Fibroblast of villous mesenchyme (primary cell): Measurements from ENCODE around the gene MED13L. TPM values are rescaled to one million over a fixed set of nuclear protein-coding genes. Genes with fewer than 3 reads are reported as not detected.

Experiments used
- DNase-seq: peaks from one replicate; pipeline ENCODE4 v3.0.0-alpha.2; 2010; ENCODE audit warnings: low read depth
- H3K4me3 ChIP-seq: 2 replicates; pipeline ENCODE4 v1.5.1; 2011; ENCODE audit warnings: low read depth, mild to moderate bottlenecking, low read length
- total RNA-seq: library from RNA; depleted of rRNA; stranded (reverse); fragments of >200 nt; gene quantifications from 2 replicates; pipeline ENCODE4 v1.2.3, GENCODE V29; 2012
- TF ChIP-seq, protein P1 (sequence below): IDR thresholded peaks from 2 replicates; pipeline ENCODE4 v1.5.1; 2012; ENCODE audit warnings: low read depth, mild to moderate bottlenecking, low read length; ENCODE audit not compliant: insufficient read depth

The MED13L gene
- total RNA-seq, 1 donor = 189 TPM

DNA sequence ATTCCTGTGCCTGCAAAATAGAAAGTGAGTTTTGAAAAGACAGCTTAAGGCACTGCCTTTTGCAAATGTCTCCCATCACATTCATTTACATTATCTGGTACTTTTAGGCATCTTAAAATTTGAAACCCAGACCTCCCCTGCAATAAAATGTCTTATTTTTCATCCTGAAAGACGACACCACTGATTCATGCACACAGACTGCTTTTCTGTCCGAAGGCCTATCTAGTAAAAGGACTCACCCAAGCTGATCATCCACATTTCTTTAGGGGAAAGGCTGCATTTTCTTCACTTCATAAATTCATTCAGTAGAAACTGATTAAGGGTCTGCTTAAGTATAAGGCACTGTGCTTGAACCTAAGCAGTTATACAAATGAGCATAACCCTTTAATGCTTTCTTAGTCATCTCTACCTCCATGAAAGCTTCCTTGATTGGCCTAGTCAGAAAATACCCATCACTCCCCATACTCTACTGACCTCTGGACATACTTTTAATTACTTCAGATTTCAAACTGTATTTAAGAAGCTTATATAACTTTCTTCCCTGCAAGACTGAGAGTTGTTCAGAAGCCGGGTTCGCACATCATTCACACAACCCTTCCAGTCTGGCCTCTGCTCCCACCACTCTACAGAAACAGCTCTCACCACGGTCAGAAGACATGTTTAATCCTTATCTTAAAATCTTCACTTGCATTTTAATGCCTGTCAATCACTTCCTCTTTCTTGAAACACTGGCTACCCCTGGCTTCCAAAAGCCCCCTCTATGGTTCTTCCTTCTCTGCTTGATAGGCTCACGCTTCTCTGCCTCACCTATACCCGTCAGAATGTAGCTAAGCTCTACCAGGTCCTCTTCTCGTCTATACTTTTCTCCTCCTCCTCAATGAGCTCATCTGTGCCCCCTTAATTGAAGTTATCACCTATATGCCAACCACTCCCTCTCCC, 288.6 kb downstream of the MED13L start:
- DNase-seq = no peak
- no peak overlapping the region for H3K4me3 ChIP-seq
- TF ChIP-seq, protein P1, sequence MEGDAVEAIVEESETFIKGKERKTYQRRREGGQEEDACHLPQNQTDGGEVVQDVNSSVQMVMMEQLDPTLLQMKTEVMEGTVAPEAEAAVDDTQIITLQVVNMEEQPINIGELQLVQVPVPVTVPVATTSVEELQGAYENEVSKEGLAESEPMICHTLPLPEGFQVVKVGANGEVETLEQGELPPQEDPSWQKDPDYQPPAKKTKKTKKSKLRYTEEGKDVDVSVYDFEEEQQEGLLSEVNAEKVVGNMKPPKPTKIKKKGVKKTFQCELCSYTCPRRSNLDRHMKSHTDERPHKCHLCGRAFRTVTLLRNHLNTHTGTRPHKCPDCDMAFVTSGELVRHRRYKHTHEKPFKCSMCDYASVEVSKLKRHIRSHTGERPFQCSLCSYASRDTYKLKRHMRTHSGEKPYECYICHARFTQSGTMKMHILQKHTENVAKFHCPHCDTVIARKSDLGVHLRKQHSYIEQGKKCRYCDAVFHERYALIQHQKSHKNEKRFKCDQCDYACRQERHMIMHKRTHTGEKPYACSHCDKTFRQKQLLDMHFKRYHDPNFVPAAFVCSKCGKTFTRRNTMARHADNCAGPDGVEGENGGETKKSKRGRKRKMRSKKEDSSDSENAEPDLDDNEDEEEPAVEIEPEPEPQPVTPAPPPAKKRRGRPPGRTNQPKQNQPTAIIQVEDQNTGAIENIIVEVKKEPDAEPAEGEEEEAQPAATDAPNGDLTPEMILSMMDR = no peak

DNA sequence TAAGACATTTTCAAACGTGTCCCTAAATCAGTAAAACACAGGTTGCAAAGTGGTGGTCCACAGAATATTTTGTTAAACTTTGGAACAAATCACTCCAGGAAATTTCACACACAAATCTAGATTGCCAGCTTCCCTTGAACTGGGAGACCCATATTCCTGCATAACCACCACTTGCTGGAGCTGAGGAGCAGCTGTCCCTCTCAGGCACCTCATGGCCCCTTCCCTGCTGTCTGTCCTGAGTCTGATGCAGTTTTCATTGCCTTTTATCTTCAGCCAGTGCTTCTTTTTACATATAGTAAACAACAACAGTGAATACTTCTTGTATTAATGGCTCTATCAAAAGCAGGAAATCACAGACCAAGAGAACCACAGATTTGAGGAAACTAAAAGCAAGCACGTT, 289.3 kb downstream of the MED13L start:
- no peak overlapping the region for H3K4me3 ChIP-seq
- TF ChIP-seq, protein P1 = no peak
- no peak for DNase-seq

DNA sequence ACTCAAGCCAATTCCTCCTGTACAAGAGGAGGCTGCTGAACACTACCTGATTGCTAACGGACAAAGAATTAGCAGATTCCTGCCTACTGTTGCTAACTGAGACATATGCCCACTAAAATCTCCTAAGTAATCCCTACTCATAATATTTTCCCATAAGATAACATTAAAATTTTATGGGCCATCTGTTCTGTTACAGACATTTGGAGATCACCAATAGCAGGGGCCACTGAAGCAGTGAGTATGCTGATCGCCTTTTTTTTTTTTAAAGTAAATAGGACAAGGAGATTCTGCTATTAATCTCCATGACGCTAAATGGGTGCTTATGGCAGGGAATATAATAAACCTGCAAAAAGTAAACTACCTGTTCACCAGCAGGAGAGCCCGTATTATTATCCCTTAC, 292.9 kb downstream of the MED13L start:
- H3K4me3 ChIP-seq = no peak overlapping the region
- TF ChIP-seq, protein P1 = no peak
- peak; percentile 60 for DNase-seq

DNA sequence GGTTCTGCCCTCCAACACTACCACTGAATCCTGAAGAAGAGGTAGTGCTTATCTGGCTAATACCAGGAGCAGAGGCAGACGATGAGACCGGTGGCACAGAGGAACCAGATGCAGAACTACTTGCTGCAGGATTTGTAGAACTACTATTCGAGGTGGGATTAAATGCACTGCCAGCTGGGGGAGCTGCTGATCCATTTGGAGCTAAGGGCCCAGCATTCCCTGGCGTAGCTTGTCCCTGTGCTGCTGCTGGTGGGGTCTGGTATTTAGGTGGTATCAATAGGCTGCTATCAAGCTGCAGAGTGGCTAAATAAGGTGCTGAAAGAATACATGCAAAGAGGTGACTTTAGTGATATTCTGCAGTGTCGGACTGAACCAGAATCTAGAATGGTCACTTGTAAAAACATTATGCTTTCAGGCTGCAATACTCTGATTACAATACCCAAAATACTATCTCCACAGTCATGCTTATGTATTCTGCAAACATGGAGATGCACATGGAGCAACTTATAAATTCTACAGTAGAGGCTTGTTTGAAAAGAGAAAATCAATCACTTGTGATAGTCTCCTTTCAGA, 294.2 kb downstream of the MED13L start:
- TF ChIP-seq, protein P1 = peak; percentile 41
- no peak overlapping the region for H3K4me3 ChIP-seq
- DNase-seq = no peak

DNA sequence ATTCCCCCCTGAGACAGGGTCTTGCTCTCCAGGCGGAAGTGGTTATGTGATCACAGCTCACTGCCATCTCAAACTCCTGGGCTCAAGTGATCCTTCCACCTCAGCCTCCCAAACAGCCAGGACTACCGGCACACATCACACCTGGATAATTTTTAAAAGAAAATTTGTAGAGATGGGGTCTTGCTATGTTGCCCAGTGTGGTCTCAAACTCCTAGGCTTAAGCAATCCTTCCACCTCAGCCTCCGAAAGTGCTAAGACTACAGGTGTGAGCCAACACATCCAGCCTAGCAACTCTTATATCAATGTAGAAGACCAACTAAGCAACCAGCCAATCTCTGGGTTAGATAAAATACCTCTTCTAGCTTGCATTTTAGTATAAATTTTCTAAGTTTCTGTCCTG, 297.2 kb downstream of the MED13L start:
- H3K4me3 ChIP-seq = no peak overlapping the region

DNA sequence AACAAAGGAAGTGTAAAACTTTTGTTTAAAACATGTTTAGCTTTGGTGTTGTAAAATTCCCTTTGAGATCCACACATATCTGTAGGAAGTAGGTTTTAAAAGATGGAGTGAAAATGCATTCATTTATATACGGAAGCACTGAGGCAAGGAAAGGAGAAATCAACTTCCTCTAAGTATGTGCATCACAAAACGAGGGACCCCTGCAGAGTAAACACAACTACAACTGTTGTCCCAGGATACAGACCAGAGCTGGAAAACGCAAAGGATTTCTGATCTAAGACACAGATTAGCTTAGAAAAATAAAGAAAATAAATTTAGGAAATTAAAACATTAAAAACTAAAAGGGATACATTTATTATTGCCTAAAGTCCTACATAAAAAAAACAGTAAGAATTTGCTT, 297.6 kb downstream of the MED13L start:
- TF ChIP-seq, protein P1 = no peak
- no peak overlapping the region for H3K4me3 ChIP-seq
- no peak for DNase-seq

More for the DNA sequence above, 297.2 kb downstream of the MED13L start:
- DNase-seq = no peak
- TF ChIP-seq, protein P1 = no peak
